GM12865 (cell line): ENCODE measurements around the gene CHSY1.

Experiments
- DNase-seq: peaks from one replicate; pipeline ENCODE4 v3.0.0; 2010; ENCODE audit warnings: low read depth
- H3K4me3 ChIP-seq: 2 replicates; pipeline ENCODE4 v1.5.1; 2011; ENCODE audit warnings: mild to moderate bottlenecking, low read depth, low read length, control low read depth
- CTCF ChIP-seq: IDR thresholded peaks from 2 replicates; pipeline ENCODE4 v1.5.1; 2011; ENCODE audit warnings: low read length, control low read depth, low read depth, inconsistent platforms; ENCODE audit not compliant: insufficient read depth; ENCODE audit errors: missing control alignments

The CHSY1 gene

GRCh38 chr15:101146118-101146702 lies 105.6 kb downstream of the CHSY1 start:
- no peak for DNase-seq
- TF ChIP-seq CTCF = no peak
- H3K4me3 ChIP-seq = no peak overlapping the region

- no peak for TF ChIP-seq CTCF
- no peak overlapping the region for H3K4me3 ChIP-seq
- DNase-seq = no peak
Observed at GRCh38 chr15:101145362-101145761, 106.5 kb downstream of the CHSY1 start.

GRCh38 chr15:101143321-101143720 lies 108.5 kb downstream of the CHSY1 start:
- no peak for DNase-seq
- TF ChIP-seq CTCF = no peak
- no peak overlapping the region for H3K4me3 ChIP-seq

- no peak for TF ChIP-seq CTCF
- H3K4me3 ChIP-seq = no peak overlapping the region
- no peak for DNase-seq
Observed at GRCh38 chr15:101142711-101143110, 109.1 kb downstream of the CHSY1 start.

GRCh38 chr15:101141926-101142527 lies 109.8 kb downstream of the CHSY1 start:
- TF ChIP-seq CTCF = no peak
- DNase-seq = no peak
- H3K4me3 ChIP-seq = no peak overlapping the region

GRCh38 chr15:101140697-101141065 lies 111.2 kb downstream of the CHSY1 start:
- H3K4me3 ChIP-seq = no peak overlapping the region
- no peak for DNase-seq
- no peak for TF ChIP-seq CTCF
